GM19395 (cell line): ENCODE data around the gene ST8SIA1.
"Not testable (repeated sequence)": the region's sequence is repeated elsewhere in the genome, so short reads cannot be mapped to it uniquely, and the experiment has no call there.

ENCODE experiments used
- ATAC-seq: cut with Tn5 transposase; IDR thresholded peaks from one replicate; pipeline ENCODE4 v1.9.1; 2021; ENCODE audit warnings: mild to moderate bottlenecking, moderate library complexity; ENCODE audit not compliant: unreplicated experiment

Gene ST8SIA1, protein sequence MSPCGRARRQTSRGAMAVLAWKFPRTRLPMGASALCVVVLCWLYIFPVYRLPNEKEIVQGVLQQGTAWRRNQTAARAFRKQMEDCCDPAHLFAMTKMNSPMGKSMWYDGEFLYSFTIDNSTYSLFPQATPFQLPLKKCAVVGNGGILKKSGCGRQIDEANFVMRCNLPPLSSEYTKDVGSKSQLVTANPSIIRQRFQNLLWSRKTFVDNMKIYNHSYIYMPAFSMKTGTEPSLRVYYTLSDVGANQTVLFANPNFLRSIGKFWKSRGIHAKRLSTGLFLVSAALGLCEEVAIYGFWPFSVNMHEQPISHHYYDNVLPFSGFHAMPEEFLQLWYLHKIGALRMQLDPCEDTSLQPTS

DNA sequence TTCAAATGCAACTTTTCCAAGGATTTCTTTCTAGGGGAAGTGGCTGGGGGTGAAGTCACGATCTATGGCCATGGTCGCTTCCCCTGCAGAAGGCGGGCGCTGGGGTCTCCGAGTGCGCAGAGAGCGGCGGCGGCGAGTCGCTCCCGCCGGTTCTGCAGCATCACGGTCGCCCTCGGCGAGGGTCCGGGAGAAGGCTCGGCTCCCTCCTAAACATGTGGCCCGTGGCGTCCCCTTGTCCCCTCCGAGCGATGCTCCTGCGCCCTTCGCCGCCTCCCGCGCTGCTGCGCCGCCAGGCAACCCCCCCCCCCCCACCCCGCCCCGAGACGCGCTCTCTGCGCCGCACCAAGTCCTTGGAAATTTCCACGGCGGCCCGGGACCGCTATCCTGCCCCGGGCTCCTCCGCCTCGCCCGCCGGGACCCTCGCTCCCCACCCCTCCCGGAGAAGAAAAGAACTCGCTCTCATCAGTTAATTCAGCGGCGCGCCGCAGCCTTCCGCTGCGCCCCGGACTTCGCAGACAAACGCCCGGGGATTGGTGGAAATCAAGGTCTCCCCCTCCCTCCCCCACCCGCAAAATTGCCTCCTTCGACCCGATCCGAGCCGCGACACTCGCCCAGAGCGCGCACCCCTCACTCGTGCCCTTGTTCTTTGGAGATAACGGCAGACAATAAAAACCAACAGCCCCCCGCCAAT, at the start of gene ST8SIA1:
Gene ST8SIA1, minus strand, starts transcription at position 298 of the 691 bp plus-strand sequence. CDS start 475 bp downstream, outside the sequence.
- ATAC-seq, result no peak

DNA sequence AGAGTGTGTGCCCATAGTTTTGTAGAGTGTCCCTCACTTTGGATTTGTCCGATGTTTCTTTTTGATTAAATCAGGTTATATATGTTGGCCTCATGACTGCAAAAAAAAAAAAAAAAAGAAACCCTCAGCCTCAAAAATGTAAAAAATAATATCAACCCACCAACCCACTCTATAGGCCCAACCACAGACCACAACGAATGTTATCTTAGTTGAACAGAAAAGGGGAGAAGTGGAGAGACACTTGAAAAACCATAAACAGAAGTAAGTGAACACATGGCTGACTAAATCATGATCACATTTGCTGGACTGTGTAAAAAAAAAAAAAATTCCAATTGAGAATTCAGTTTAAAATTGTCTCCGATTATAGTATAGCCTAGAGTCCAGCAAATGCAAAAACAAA, 45.5 kb upstream of the ST8SIA1 start:
- ATAC-seq, result no peak

DNA sequence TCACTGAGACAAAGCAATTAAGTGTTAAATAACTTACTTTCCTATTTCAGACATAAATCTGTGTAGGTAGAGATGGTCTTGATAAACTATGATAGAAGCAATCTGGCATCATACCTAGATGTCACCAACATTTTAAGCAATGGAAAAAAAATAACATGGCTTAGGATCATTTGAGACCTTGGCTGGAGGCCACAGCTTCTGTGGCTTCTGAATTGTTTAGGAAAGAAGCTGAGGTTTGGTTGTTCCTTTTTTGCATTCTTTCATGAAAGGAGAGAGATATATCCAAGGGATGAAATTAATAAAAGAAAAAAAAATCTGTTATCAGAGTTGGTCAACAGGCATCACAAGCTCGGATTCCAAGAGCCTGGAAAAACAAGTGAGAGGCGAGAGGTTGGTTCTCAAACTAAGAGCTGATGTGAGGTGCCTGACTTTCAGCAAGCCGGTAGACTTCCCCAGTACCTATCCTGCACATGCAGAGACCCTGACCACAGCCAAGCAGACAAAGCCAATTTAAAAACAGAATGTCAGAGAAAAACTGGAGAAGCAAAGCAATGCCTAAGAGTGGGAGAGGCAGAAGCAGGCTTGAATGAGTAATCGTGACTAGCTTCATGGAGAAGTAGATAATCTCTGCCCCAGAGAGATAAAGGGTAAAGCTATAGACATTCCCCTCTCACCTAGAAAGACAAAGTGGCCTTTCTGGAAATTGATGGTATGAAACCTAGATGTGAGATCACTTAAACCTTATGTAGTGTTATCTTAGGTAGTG, 43.4 kb upstream of the ST8SIA1 start:
- no peak for ATAC-seq

DNA sequence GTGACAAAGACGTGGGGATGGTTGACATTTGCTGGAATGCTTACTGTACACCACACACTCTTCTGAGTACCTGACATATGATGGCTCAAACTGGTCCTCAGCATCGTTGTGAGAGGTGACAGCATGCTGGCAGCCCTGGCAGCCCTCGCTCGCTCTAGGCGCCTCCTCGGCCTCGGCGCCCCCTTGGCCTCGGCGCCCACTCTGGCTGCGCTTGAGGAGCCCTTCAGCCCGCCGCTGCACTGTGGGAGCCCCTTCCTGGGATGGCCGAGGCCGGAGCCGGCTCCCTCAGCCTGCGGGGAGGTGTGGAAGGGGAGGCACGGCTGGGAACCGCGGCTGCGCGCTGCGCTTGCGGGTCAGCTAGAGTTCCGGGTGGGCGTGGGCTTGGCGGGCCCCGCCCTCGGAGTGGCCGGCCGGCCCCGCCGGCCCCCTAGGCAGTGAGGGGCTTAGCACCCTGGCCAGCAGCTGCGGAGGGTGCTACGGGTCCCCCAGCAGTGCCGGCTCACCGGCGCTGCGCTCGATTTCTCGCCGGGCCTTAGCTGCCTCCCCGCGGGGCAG, 42.2 kb upstream of the ST8SIA1 start:
- not testable (repeated sequence) for ATAC-seq

DNA sequence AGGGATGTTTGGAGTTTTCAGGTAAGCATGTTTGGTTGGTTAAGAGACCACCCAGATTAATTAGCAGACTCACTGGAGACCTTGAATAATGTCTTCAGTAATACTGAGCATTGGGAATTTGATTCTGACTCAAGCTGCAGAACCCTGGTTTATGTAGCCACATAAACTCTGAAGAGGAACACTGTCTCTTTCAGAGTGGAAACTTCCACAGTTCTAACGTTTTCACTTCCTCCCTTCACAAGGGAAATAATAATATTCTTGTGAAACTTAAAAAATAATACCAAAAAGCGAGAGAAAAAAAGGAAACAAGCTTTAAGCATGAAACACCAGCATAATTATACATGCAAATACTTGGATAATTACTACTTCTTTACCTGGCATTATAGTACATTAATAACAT, 40.0 kb upstream of the ST8SIA1 start:
- peak; percentile 61 for ATAC-seq

DNA sequence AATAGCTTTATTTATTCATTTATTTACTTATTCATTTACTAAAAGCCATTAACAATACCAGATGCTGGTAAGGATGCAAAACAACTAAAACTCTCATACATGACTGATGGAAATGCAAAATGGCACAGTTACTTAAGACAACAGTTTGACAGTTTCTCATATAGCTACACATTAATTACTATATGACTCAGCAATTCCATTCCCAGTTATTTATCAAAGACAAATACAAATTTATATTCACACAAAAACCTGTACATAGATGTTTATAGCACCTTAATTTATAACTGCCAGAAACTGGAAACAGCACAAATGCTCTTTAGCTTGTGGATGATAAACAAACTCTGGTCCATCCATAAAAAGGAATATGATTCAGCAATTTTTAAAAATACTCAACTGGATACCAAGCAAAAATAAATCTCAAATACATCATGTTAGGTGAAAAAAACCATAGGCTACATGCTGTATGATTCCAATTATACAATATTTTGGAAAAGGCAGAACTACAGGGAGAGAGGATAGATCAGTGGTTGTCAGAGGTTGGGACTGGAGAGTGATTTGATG, 37.9 kb upstream of the ST8SIA1 start:
- ATAC-seq, result no peak

DNA sequence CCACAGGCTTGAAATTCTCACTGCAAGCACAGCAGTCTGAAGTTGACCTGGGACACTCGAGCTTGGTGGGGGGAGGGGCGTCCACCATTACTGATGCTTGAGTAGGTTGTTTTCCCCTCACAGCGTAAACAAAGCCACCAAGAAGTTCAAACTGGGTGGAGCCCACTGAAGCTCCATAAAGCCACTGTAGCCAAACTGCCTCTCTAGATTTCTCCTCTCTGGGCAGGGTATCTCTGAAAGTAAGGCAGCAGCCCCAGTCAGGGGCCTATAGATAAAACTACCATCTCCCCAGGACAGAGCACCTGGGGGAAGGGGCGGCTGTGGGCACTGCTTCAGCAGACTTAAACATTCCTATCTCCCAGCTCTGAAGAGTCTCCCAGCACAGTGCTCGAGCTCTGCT, 31.7 kb upstream of the ST8SIA1 start:
- no peak for ATAC-seq

DNA sequence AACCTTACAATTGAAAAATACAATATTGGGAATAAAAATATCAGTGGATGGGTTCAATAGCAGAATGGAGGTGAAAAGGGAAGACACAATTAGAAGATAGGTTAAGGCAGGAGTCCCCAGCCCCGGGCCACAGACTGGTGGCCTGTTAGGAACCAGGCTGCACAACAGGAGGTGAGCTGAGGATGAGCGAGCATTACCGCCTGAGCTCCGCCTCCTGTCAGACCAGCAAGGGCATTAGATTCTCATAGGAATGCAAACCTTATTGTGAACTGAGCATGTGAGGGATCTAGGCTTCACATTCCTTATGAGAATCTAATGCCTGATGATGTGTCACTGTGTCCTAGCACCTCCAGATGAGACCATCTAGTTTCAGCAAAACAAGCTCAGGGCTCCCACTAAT, 27.3 kb upstream of the ST8SIA1 start:
- ATAC-seq, result no peak

DNA sequence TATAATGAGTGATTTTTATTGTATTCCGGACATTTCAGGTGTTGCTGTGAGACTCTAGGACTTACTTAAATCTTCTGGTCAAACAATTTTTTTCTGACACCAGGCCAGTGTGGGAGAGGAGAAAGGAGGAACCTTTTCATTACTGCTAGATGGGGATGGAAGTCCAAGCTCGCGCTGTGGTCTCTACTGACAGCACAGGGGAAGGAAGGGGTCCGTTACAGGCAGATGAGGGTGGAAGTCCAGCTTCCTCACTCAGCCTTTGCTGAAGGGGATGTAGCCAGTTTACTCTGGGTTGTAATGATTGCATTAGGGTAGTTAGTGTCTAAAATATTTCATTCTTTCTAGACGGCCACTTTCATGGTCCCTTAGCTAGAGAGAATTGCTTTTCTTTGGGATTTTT, 26.3 kb upstream of the ST8SIA1 start:
- no peak for ATAC-seq

DNA sequence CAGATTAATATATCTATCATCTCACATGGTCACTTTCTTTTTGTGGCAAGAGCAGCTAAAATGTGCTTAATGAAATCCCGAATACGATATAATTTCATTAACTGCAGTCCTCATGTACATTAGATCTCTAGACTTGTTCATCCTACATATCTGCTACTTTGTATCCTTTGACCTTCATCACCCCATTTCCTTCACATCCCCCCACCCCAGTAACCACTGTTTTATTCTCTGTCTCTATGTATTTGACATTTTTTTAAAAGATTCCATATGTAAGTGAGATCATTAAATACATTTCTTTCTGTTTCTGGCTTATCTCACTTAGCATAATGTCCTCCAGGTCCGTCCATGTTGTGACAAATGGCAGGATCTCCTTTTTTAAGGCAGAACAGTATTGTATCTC, 23.0 kb upstream of the ST8SIA1 start:
- ATAC-seq, result no peak

DNA sequence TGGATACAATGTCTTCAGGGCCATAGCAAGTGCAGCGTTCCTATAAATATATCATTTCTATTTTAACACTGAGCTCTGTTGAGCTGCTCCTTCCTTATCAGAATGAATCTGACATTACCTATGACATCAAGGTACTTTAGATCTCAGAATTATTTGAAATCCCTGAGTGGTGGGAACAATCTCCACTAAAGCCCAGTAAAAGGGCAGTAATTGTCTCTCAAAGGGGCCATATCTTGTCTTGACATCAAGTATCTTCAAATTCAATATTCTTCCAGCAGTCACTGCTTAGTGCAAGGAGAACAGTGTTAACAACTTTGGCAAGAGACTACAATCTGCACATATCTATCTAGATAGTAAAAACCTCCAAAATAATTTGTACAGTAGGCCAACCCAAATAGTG, 21.7 kb upstream of the ST8SIA1 start:
- ATAC-seq, result no peak

DNA sequence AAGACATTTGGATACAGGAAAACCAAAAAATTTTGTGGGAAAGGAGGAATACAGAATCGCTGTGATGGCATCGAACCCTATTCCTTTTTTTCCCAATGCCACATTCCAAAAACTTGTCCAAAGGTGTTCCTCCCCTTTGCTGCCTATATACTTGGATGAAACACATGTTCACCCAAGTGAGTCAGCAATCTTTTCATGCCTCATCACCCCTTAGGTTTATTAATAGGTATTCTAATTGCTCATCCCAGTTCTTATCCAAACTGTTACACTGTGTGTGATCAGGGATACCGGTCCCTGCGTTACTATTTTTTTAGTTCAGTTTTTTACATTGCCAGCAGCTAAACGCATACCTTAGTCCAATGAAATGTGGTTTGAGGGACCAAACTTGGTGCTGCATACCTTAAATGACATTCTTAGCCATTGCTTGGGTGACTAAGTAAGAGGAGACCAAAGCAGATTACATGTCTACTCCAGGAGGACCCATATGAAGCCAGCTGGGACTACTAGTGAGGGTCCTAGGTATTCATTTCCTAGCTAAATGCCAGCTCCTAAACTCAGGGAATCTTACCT, 20.6 kb upstream of the ST8SIA1 start:
- no peak for ATAC-seq

DNA sequence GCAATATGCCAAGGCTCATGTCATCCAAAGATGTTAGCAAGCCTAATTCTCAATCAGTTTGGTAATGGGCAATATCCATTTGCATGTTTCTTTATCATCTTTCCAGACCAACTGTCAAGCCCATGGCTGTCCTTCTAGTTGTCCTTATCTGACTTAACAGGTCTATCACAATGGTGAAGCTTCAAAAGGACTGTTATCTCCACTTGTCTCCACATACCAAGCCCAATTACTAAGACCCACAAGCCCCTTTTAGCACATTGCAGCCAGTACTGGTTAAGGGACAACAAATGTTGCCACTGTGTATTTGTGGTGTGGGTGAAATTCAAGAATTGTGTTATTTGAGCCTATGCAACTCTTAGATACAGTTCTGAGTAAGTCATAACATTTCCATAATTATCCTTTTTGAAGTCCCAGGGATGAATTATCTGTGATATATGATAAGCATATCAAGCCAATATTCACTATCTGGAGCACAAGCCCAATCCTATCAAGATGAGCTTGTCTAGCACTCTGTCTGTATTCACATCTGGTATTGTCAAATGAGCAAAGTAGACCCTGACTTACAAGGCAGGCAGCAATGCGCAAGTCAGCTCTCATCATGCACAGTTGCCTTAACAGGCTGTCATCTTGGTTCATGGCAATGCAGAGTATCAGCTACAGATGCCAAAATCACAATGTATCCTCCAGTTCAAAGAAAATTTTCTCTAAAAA, 19.3 kb upstream of the ST8SIA1 start:
- no peak for ATAC-seq

DNA sequence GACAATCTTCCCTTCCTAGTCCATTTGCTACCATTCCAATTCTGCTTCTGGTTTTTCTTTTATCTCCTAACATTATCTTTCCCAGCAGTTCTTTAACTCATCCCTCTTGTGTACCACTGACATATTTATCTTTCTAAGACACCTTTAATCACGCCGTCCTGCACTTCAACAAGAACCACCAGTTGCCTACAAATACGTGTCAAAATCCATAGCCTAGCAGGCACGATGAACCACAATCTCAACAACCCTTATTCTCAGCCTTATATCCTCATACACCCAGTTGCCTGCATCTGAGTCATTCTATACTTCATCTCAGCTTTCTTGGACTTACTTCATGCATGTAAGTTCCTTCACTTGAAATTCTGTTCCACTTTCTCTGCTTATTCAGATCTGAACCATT, 16.4 kb upstream of the ST8SIA1 start:
- no peak for ATAC-seq

DNA sequence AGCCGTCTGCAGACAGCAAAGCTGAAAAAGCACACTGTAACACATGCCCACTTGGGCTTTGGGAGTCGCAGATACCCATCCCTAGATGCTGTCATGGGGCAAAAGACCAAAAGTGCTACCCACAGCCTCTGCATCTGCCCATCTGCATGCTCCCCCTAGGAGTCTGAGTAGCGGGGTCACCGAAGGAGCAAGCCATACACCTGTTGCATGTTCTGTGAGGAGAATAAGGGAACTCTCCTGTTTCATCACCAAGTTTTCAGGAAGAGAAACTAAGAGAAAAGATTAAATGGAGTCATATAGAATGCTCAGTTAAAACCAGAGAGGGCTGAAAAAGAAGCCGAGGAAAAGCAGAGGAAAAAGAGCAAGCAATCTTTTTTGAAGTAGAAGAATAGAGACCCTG, 13.7 kb upstream of the ST8SIA1 start:
- no peak for ATAC-seq

DNA sequence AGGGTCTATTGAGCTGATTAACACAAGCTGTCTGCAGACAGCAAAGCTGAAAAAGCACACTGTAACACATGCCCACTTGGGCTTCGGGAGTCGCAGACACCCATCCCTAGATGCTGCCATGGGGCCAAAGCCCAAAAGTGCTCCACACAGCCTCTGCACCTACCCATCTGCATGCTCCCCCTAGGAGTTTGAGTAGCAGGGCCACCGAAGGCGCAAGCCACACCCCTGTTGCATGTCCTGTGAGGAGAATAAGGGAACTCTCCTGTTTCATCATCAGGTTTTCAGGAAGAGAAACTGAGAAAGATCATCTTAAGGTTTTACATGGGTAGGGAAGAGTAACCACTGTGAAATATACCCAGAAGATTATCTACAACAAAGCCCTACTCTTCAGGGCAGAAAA, 5.6 kb upstream of the ST8SIA1 start:
- no peak for ATAC-seq

DNA sequence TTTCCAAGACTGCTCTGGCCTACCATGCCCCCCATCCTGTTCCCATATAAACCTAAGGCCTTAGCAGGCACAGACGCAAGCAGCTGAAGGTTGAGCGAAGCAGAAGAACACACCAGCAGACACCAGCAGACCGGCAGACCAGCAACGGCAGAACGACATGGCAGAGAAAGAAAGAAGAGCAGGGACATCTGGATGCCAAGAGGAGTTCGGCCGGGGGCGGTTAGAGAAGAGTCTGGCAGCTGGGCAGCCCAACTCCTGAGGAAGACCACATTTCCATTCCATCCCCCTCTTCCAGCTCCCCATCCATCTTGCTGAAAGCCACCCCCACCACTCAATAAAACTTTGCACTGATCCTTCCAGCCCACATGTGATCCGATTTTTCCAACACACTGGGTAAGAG, 5.2 kb upstream of the ST8SIA1 start:
- no peak for ATAC-seq

DNA sequence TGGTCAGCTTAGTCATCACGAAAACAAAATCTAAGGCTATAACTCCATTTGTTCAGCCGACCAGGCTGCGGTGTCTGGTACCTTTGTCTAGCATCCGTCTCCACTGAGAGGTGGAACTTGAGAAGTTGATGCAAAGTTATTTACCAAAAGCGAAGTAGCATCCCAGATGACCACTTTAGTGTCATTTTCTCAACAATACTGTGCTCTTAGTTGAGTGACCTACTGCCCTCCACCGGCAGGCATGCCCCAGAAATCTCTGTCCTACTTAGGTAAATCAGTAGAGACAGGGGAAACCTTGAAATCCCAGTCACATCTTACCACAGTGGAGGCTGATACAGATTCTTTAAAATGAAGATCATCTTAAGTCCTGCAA, 1.3 kb upstream of the ST8SIA1 start:
- no peak for ATAC-seq

DNA sequence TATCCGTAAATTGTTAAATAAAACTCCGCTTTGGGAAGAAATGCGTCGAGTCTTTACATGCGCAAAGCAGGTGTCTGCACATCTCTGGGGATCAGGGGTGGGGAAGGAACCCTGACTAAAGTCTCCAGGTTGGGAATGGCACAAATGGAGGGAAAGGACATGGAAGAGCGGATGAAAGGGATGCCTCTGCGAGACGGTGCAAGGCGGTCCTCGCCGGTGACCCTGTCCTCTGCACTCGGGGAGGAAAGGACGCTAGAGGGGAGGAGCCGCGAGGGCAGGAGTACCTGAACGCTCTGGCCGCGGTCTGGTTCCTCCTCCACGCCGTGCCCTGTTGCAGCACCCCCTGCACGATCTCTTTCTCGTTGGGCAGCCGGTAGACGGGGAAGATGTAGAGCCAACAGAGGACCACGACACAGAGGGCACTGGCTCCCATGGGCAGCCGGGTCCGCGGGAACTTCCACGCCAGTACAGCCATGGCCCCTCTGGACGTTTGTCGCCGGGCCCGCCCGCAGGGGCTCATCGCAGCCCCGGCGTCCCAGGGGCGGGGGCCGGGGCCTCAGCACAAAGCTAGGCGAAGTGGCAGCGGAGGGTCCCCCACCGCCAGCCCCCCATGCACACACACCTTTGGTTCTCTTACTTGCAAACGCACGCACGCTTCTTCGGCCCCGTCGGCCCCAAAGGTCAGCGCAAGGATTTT, 646 bp downstream of the ST8SIA1 start:
- no peak for ATAC-seq
